HepG2 (cell line): ENCODE data around the gene RNPEPL1.

Experiments used
- FOXM1 ChIP-seq: sonication (generic); formaldehyde crosslinking; IDR thresholded peaks from 2 replicates; pipeline ENCODE4 v1.5.0; 2020; ENCODE audit warnings: missing genetic modification reagents
- TF ChIP-seq, protein P1 (sequence below): sonication (generic); formaldehyde crosslinking; IDR thresholded peaks from 2 replicates; pipeline ENCODE4 v1.4.0; 2020; ENCODE audit warnings: missing genetic modification reagents, borderline replicate concordance
- TF ChIP-seq, protein P2 (sequence below): sonication (generic); formaldehyde crosslinking; IDR thresholded peaks from 2 replicates; pipeline ENCODE4 v1.4.0; 2020; ENCODE audit warnings: missing genetic modification reagents

DNA sequence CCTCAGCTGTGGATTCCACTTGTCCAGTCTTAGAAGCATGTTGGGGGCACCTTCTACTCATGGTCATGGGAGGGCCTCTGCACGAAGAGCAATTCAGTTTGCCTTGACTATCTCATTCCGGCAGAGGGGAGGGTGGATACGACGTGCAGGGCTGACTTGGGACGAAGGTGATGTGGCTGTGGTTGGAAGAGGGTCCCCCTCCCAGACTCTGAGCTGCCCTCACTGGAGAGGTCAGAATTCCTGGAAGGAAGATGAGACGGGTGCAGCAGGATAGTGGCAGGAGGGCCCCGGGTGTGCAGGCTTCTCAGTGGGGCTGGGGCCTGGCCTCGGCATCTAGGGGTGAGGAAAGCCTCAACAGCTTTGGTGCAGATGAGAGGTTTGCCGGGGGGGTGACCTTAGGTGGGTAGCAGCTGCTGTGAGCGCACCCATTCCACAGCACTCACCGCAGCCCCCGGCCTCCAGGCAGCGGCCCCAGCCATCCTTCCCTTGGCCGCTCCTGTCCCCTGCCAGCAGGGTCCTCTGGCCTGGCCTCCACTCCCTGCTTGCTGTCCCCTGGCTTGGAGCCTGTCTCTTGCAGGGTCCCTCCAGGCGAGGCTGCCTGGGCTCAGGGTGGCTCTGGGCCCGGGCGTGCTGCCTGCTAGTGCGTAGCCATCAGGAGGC, 3.2 kb downstream of the RNPEPL1 start:
- TF ChIP-seq, protein P1, sequence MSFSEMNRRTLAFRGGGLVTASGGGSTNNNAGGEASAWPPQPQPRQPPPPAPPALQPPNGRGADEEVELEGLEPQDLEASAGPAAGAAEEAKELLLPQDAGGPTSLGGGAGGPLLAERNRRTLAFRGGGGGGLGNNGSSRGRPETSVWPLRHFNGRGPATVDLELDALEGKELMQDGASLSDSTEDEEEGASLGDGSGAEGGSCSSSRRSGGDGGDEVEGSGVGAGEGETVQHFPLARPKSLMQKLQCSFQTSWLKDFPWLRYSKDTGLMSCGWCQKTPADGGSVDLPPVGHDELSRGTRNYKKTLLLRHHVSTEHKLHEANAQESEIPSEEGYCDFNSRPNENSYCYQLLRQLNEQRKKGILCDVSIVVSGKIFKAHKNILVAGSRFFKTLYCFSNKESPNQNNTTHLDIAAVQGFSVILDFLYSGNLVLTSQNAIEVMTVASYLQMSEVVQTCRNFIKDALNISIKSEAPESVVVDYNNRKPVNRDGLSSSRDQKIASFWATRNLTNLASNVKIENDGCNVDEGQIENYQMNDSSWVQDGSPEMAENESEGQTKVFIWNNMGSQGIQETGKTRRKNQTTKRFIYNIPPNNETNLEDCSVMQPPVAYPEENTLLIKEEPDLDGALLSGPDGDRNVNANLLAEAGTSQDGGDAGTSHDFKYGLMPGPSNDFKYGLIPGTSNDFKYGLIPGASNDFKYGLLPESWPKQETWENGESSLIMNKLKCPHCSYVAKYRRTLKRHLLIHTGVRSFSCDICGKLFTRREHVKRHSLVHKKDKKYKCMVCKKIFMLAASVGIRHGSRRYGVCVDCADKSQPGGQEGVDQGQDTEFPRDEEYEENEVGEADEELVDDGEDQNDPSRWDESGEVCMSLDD = no peak
- no peak for TF ChIP-seq FOXM1 (CRISPR knock-in tag)
- TF ChIP-seq, protein P2, sequence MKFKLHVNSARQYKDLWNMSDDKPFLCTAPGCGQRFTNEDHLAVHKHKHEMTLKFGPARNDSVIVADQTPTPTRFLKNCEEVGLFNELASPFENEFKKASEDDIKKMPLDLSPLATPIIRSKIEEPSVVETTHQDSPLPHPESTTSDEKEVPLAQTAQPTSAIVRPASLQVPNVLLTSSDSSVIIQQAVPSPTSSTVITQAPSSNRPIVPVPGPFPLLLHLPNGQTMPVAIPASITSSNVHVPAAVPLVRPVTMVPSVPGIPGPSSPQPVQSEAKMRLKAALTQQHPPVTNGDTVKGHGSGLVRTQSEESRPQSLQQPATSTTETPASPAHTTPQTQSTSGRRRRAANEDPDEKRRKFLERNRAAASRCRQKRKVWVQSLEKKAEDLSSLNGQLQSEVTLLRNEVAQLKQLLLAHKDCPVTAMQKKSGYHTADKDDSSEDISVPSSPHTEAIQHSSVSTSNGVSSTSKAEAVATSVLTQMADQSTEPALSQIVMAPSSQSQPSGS (CRISPR knock-in tag) = no peak
